Neural cell (in vitro differentiated cells): ENCODE measurements around the gene RBKS.

Experiments used
- EP300 ChIP-seq: fragments of 450-650 bp; conservative IDR thresholded peaks from 2 replicates; pipeline ENCODE4 v1.6.1; 2014; ENCODE audit warnings: antibody characterized with exemption, mild to moderate bottlenecking, moderate library complexity; ENCODE audit not compliant: poor library complexity, severe bottlenecking
- EZH2 ChIP-seq: fragments of 200-600, 300-800 bp; shearing (Covaris generic), sonication (generic); IDR thresholded peaks from 2 replicates; pipeline ENCODE4 v1.6.1; 2014; ENCODE audit warnings: antibody characterized with exemption, low read length, borderline replicate concordance, mild to moderate bottlenecking; ENCODE audit not compliant: insufficient read depth, poor library complexity, severe bottlenecking
- MXI1 ChIP-seq: fragments of 450-650 bp; conservative IDR thresholded peaks from 2 replicates; pipeline ENCODE4 v1.6.1; 2014; ENCODE audit warnings: antibody characterized with exemption, mild to moderate bottlenecking; ENCODE audit not compliant: poor library complexity, severe bottlenecking
- POLR2AphosphoS5 ChIP-seq: IDR thresholded peaks from 2 replicates; pipeline ENCODE4 v1.6.1; 2012
- RAD21 ChIP-seq: fragments of 450-650 bp; conservative IDR thresholded peaks from 2 replicates; pipeline ENCODE4 v1.6.1; 2014; ENCODE audit warnings: antibody characterized with exemption, mild to moderate bottlenecking, moderate library complexity
- SMC3 ChIP-seq: fragments of 450-650 bp; conservative IDR thresholded peaks from 2 replicates; pipeline ENCODE4 v1.6.1; 2014; ENCODE audit warnings: antibody characterized with exemption, mild to moderate bottlenecking, moderate library complexity; ENCODE audit not compliant: poor library complexity
- TAF1 ChIP-seq: IDR thresholded peaks from 2 replicates; pipeline ENCODE4 v1.6.1; 2012; ENCODE audit warnings: low read depth
- TF ChIP-seq, protein P1 (sequence below): fragments of 450-650 bp; IDR thresholded peaks from 2 replicates; pipeline ENCODE4 v1.5.1; 2014; ENCODE audit warnings: antibody characterized with exemption, mild to moderate bottlenecking, moderate library complexity; ENCODE audit not compliant: poor library complexity, severe bottlenecking
- TF ChIP-seq, protein P2 (sequence below): IDR thresholded peaks from 2 replicates; pipeline ENCODE4 v1.6.1; 2012; ENCODE audit warnings: borderline replicate concordance

DNA sequence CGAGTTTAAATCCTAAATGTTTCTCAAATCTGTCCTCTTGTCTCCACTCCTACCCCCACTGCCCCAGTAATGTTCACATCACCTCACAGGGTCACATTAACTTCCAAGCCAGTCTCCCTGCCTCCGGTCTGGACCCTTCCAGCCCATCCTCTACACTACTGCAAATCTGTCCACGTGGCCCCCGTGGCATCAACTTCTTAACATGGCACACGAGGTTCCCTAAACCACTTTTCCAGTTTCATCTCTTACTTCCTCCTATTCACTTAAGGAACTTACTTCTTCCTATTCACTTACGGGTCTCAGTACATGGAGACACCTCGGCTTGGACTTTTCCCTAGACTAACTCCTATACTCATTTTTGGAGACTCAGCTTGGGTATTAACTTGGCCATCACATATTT lies 91.7 kb downstream of the RBKS start:
- TF ChIP-seq EP300, result no peak
- TF ChIP-seq, protein P1, sequence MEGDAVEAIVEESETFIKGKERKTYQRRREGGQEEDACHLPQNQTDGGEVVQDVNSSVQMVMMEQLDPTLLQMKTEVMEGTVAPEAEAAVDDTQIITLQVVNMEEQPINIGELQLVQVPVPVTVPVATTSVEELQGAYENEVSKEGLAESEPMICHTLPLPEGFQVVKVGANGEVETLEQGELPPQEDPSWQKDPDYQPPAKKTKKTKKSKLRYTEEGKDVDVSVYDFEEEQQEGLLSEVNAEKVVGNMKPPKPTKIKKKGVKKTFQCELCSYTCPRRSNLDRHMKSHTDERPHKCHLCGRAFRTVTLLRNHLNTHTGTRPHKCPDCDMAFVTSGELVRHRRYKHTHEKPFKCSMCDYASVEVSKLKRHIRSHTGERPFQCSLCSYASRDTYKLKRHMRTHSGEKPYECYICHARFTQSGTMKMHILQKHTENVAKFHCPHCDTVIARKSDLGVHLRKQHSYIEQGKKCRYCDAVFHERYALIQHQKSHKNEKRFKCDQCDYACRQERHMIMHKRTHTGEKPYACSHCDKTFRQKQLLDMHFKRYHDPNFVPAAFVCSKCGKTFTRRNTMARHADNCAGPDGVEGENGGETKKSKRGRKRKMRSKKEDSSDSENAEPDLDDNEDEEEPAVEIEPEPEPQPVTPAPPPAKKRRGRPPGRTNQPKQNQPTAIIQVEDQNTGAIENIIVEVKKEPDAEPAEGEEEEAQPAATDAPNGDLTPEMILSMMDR, result no peak
- TF ChIP-seq, protein P2, sequence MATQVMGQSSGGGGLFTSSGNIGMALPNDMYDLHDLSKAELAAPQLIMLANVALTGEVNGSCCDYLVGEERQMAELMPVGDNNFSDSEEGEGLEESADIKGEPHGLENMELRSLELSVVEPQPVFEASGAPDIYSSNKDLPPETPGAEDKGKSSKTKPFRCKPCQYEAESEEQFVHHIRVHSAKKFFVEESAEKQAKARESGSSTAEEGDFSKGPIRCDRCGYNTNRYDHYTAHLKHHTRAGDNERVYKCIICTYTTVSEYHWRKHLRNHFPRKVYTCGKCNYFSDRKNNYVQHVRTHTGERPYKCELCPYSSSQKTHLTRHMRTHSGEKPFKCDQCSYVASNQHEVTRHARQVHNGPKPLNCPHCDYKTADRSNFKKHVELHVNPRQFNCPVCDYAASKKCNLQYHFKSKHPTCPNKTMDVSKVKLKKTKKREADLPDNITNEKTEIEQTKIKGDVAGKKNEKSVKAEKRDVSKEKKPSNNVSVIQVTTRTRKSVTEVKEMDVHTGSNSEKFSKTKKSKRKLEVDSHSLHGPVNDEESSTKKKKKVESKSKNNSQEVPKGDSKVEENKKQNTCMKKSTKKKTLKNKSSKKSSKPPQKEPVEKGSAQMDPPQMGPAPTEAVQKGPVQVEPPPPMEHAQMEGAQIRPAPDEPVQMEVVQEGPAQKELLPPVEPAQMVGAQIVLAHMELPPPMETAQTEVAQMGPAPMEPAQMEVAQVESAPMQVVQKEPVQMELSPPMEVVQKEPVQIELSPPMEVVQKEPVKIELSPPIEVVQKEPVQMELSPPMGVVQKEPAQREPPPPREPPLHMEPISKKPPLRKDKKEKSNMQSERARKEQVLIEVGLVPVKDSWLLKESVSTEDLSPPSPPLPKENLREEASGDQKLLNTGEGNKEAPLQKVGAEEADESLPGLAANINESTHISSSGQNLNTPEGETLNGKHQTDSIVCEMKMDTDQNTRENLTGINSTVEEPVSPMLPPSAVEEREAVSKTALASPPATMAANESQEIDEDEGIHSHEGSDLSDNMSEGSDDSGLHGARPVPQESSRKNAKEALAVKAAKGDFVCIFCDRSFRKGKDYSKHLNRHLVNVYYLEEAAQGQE, result no peak
- no peak for TF ChIP-seq POLR2AphosphoS5
- TF ChIP-seq EZH2, result no peak
- no peak for TF ChIP-seq SMC3
- no peak for TF ChIP-seq RAD21
- no peak for TF ChIP-seq TAF1
- TF ChIP-seq MXI1, result no peak
